ENCODE data around the gene ABCG1.

DNA sequence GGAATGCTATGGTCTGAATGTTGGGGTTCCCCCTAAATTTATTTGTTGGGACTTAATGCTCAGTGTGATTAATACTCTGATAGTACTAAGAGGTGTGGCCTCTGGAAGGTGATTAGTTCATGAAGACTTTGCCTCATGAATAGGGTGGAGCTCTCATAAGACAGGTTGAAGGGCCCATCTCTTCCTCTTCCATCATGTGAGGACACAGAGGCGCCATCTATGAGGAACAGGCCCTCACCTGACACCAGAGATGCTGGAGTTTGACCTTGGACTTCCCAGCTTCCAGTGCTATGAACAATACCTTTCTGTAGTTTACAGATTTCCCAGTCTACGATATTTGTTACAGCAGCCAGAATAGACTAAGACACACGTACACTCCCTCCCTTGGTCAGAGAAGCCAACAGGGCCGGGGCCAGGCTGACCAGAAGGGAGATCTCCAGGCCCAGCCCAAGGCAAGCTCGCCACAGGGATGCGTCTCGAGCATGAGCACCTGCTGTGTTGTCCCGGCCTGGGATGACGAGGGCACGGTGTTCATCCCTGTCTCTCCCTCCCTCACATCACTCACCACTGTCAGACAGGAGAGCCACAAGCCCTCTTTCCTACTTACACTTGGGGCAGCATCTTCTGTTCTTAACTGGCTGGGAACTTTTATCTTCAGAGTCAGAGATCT, 4.7 kb upstream of the ABCG1 start:
- TF ChIP-seq GATA3 (IDR thresholded peaks at IDR 0.05; ENCODE audit: low read depth, low read length) = no peak
- TF ChIP-seq GATA2 (IDR thresholded peaks at IDR 0.05; ENCODE audit: low read depth, low read length) = no peak
